ENCODE data around the gene VSIG2.
A peak's percentile ranks its signal among the peaks of the same experiment; 100 is the strongest.

Gene VSIG2

GRCh38 chr11:124718801-124719200 lies 33.3 kb downstream of the VSIG2 start:
- DNase-seq = no peak

GRCh38 chr11:124717786-124718651 lies 34.0 kb downstream of the VSIG2 start:
- peak; percentile 52 for DNase-seq

- no peak for DNase-seq
These were observed 34.7 kb downstream of the VSIG2 start for GRCh38 chr11:124717421-124717785.

- no peak for DNase-seq
These were observed 35.5 kb downstream of the VSIG2 start for GRCh38 chr11:124716591-124716990.

- DNase-seq = no peak
These were observed 39.7 kb downstream of the VSIG2 start for GRCh38 chr11:124712392-124712791.

- DNase-seq = no peak
These were observed 44.2 kb downstream of the VSIG2 start for GRCh38 chr11:124707829-124708228.

GRCh38 chr11:124700028-124700427 lies 52.0 kb downstream of the VSIG2 start:
- no peak for DNase-seq

- no peak for DNase-seq
These were observed 52.5 kb downstream of the VSIG2 start for GRCh38 chr11:124699547-124699946.
